Right forelimb (tissue), 1 donor: ENCODE measurements around the gene MLPH.
"Not testable (repeated sequence)": the region's sequence is repeated elsewhere in the genome, so short reads cannot be mapped to it uniquely, and the experiment has no call there.

ENCODE experiments used
- DNase-seq: peaks from one replicate; pipeline ENCODE4 v3.0.0-alpha.2; 2018

MLPH gene

DNA sequence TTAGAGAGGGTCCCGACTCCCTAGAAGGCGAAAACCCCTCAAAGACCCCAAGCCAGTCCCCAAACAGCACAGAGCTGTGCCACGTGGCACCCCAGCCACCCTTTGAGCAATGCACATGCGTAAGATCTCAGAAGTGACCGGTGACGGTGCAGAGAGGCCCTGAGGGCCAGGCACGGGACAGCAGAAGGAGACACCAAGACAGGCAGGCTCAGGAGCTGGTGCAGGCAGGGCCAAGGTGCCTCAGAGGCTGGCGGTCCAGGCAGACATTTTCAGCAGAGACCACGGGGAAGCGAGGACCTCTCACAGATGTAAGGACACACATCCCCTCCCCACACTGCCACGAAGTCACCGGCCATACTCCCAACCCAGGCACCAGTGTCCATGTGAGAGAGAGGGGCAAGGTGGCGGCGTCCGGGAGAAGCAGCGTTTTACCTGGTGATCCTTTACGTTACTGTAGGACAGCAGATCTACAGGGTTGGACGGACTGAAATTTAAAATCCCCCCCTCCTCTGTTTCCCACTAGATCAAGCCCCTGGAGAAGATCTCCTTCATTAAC, 105.5 kb downstream of the MLPH start:
- DNase-seq, result no peak

- no peak for DNase-seq
These were observed 106.0 kb downstream of the MLPH start for GRCh38 chr2:237593036-237593435.

DNA sequence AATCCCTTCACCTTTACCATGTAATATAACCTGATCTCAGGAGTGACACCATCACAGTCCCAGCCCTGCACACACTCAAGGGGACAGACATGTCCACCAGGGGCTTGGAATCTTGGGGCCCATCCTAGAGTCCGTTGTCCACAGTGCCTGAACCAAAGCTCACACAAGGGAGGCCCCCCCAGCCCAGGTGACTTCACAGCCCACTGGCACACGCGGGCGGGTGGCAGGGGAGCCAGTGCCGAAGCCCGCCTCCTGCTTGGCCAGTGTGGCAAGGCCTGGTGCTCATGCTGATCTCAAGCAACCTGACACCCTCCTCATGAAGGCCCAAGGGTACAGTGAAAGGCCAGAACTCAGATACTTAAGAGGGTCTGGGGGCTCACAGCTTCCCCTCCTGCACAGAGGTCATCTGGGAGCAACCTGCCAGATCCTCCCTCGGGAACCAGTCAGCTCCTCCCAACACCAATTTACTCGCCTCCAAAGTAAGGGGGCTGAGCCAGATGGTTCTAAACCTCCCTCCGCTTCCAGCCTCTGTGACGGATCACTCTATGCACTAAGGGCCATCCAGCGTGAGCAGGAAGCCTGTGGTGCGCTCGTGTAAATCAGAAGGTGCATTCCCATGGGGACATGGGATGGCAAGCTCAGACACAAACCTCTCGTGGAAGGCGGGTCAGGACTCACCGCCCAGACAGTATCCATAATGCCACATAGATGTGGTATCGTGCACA, 106.7 kb downstream of the MLPH start:
- DNase-seq, result no peak

DNA sequence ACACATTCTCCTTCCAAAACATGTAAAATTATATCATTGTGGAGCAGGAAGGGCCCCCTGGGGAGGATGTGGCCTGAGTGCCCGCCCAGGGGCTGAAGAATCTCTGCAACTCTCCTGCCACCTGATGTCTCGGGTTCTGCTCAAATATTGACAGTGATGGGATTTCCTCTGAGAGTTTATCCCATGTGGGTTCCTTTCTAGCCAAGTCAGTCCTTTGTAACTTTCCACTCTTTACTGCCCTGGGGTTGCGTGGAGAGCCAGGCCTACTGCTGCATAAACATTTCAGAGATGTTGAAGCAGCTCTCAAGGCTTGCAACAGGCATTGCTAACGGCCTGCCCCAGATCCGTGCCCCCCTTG, 107.4 kb downstream of the MLPH start:
- DNase-seq, result no peak

- not testable (repeated sequence) for DNase-seq
These were observed 108.9 kb downstream of the MLPH start for GRCh38 chr2:237595829-237596519.

DNA sequence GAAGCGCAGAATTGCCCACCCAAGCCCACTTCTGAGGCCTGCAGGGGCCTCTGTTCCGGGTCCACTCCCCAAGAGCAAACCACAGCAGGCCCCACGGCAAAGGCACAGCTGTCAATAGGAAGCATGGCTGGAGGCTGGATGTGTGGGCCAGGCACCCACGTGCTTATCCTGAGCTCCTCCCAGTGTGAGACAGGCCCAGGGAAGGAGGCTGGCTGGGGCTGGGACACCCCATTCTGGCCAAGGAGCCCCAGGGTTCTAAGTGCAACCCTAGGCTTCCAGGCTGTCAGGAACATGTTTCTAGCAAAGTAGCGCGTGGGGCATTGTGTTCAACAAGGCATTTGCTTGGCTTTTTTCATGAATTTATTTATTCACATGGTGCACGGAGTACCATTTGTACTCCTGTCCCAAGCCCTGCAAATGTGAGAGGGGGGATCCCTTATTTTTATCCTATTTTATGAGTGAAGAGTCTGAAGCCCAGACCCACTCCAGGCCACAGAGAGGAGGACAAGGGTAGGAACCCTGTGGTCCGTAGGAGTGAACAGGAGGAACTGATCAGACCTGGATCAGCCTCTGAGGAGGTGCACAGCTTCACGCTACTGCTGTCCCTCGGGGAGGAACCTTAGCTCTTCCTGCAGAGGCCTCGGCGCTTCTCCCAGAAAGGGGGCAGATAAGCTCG, 109.6 kb downstream of the MLPH start:
- no peak for DNase-seq

DNA sequence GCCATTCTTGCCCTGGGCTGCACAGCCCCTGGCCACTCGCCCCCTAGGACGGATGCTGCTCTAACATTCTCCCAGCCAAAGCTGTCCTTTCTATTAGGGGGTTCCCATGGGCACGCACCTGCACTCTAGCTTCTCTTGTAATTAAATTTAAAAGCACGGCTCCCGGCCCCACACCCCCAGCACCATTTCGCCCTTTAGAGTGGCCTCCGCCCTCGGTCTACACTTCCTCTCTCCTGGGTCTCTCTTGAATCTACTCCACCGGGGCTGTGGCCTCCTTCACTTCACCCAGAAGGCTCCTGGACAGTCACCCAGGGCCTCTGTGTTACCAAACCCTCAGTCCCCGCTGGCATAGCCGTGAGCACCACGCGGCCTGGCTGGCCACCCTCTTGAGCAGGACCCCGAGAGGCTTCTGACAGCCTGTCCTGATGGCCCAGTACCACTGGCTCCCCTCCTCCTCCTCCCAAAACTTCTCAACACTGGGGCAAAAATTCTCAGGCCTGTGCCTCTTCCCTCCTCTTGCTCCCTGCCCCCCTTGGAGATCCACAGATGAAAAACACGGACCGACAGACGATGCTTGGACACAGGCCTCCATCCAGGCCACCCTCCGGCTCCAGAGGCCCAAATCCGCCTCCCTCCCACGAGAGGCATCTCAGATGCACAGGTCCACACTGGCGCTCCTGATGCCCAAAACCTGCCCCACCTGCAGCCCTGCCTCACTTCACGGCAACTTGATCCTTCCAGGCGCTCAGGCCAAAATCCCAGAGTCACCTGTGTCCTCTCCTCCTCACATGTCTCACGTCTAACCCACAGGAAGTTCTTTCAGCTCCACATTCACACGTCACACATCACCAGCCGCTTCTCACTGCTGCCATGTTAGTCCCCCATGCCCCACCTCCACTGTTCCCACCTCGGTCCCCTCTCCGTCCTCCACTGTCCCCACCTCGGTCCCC, 110.4 kb downstream of the MLPH start:
- DNase-seq, result no peak

- no peak for DNase-seq
These were observed 111.6 kb downstream of the MLPH start for GRCh38 chr2:237598468-237599208.

- no peak for DNase-seq
These were observed 112.5 kb downstream of the MLPH start for GRCh38 chr2:237599465-237600110.

DNA sequence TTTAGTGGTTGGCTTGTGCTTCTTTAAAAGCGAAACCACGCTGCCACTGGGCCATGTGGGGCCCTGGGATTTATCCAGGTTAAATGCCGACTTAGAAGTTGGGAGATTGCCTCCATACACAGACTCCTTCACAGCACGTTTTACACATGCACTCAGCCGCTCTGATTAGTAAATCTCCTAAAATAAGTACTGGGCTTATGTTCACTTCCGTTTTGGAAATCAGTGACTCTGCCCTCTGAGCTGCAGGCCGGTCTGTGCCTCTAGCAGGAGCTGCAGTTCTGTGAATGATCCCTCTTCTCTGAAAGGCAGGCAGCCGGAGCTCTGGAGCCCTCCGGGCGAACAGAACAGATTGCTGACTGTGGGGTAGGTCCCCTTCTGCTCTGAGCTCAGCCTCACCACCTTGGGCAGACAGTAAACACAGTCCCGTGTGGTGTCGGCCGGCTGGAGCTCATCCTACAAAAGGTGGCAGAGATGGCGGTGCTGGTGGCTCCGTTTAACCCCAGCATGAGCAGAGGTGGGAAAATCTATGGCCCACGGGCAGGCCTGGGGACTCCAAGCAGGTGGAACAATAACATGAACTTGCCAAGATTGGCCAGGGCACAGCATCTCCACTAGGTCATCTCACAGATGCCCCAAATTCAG, 113.3 kb downstream of the MLPH start:
- peak; percentile 62 for DNase-seq

GRCh38 chr2:237601453-237602116, 114.5 kb downstream of the MLPH start:
- DNase-seq, result no peak

DNA sequence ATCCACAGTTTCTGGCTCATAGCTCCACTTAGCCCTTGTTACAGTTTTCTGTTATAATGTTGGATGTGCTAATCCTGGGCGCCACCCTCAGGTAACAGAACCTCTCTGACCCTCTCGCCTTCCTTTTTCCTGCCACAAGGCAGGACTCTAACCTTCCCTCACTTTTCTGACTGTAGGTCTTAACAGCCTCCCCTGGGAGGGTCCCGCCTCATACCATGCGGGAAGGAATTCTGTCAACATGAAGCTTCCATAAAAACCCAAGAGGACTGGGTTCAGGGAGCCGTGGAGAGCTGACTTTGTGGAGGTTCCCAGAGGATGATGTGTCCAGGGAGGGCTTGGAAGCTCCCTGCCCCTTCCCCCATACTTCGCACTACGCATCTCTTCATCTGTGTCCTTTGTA, 115.4 kb downstream of the MLPH start:
- no peak for DNase-seq

DNA sequence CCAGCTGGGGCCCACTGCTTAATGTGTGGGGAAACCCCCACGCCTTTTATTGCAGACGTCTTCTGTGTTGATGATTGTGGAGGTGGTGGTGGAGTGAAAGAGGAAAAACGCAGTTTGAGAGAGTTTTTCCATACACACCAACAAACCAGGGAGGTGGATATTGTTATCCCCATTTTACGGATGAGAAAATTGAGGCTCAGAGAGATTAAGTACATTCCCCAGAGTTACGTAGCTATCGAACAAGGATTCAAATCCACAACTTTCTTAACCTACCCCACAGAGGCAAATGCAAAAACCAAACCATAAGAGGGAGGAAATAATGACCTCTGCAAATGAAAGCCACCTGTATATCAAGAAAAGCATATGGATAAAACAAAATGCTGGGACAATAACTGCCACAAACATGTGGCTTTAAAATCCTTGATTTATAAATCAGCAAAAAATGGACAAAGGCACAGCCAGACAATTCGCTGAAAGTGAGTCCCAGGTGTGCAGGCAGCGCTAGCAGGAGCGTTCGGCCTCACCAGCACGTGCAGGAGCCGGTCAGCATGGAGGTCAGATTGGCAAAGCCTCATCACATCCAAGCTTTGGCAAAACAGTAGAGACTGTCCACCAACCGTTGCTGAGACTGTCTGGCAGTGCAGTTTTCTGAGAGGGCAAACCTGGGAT, 116.1 kb downstream of the MLPH start:
- DNase-seq, result no peak

- DNase-seq, result no peak
These were observed 116.8 kb downstream of the MLPH start for GRCh38 chr2:237603718-237604362.

DNA sequence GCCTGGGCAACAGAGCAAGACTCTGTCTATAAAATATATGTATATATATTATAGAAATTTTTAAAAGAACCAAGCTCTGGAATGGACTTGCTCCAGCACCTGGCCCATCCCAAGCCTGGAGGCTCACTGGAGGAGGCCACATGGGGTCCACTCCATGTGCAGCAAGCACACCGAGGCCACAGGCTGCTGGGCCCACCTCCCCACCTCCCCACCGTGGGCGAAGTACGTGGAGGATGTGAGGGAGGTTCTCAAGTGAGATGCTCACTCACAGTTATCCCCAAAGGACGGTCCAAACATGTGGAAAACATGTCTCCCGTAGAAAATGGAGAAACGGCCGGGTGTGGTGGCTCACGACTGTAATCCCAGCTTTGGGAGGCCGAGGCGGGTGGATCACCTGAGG, 117.3 kb downstream of the MLPH start:
- DNase-seq, result no peak
